ENCODE measurements around the gene DALRD3. TPM values are rescaled to one million over a fixed set of nuclear protein-coding genes. Genes with fewer than 3 reads are reported as not detected.

DALRD3 gene
- total RNA-seq, 4 donors from 2014 or later: 35.7 to 48.6 (median 43.8) TPM

DNA sequence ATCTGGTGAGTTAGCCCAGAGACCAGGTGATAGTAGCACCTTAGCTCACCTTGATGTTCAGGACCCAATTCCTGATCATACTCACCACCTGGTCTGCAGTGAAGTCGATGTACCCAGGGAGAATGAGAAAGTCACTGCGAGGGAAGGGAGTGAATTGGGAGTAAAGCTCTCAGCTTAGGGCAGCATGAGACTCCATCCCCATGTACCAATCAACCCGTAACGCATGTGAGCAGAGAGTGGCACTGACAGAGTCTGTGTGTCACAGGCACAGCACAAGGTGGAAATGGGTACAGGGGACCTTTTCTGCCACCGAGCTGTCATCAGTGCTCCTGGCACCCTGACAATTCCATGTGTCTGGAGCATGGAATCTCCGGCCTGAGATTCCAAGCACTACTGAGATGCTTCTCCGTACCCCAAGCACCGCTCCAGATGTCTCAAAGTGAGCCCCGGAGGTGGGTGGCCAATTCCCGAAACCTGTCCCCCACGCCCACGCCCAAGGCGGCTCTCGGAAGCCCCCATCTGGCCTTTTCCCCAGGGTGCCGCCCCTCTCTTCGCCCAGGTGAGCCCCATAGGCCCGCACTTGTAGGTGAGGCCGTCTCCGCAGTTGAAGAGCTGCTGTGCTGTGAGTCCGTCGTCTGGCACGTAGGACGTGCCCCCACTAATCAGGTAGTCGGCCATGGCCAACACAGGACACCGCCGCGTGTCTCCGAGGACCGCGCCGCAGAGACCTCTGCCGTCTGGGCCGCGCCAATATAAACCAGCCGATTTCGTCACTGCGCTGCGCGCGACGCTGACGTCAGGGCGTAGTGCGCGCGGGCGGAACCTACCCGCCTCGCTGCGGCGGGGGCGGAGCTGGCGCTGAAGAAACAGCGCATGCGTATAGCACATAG lies 10.5 kb upstream of the DALRD3 start, which contains the start of gene IMPDH2:
Gene IMPDH2 (minus strand): TSS at position 726 of the 890 bp plus-strand sequence. CDS start 48 bp downstream, at position 678.
- Histone ChIP-seq H3K27ac (peak within 1 kb of the TSS; percentile 90 to 99 (median 96)), H3K27me3 (no peaks in the 10 kb centered on the region), H3K4me1 (peaks cover 0 to 47% (median 10%) of the 10 kb centered on the region in 4 donors), H3K9me3 (no peaks in the 10 kb centered on the region), H3K4me3 (peak within 1 kb of the TSS; percentile 52 to 84 (median 74)), H3K36me3 (peaks cover 6 to 74% (median 18%) of the 10 kb centered on the region in 3 donors)
- peak; percentile 90 for DNase-seq (ENCODE audit: low spot score in 2 of 2)
- TF ChIP-seq POLR2A (IDR thresholded peaks at IDR 0.05) (peak; percentile 92 to 96), EP300 (IDR thresholded peaks at IDR 0.05) (peak; percentile 91 to 100)
- TF ChIP-seq, protein P1, sequence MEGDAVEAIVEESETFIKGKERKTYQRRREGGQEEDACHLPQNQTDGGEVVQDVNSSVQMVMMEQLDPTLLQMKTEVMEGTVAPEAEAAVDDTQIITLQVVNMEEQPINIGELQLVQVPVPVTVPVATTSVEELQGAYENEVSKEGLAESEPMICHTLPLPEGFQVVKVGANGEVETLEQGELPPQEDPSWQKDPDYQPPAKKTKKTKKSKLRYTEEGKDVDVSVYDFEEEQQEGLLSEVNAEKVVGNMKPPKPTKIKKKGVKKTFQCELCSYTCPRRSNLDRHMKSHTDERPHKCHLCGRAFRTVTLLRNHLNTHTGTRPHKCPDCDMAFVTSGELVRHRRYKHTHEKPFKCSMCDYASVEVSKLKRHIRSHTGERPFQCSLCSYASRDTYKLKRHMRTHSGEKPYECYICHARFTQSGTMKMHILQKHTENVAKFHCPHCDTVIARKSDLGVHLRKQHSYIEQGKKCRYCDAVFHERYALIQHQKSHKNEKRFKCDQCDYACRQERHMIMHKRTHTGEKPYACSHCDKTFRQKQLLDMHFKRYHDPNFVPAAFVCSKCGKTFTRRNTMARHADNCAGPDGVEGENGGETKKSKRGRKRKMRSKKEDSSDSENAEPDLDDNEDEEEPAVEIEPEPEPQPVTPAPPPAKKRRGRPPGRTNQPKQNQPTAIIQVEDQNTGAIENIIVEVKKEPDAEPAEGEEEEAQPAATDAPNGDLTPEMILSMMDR (IDR thresholded peaks at IDR 0.05): peak in 3 of 5 experiments; percentile 11 to 56 (median 42)
- WGBS, 2 donors: 3% methylated on average over 36 to 45 of the region's 55 CpGs

DNA sequence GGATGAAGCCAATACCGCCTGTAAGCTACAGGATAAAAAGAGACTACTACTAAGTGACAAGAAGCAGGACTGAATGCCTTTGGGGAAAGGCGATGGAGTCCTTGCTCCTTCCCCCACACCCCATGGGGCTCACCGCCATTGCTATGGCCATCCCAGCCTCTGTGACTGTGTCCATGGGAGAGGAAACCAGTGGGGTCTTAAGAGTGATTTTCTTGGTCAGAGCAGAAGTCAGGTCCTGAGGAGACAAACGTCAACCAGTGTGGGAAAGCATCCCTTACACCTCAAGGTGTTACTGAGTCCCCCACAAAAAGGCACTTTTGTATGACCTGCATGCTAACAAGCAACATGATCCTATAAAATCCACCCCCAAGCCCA lies 9.9 kb upstream of the DALRD3 start:
- no peak for DNase-seq (ENCODE audit: low spot score in 2 of 2)
- H3K27ac ChIP-seq: peak overlapping the region; percentile 90 to 99 (median 96)
- H3K4me3 ChIP-seq: peak overlapping the region; percentile 52 to 84 (median 74)
- H3K36me3 ChIP-seq: peaks cover 6 to 74% (median 18%) of the 10 kb centered on the region in 3 donors
- TF ChIP-seq, protein P1 (IDR thresholded peaks at IDR 0.05): no peak
- TF ChIP-seq EP300 (IDR thresholded peaks at IDR 0.05) (no peak), POLR2A (IDR thresholded peaks at IDR 0.05) (no peak)
- no peaks in the 10 kb centered on the region for H3K27me3 ChIP-seq
- no peaks in the 10 kb centered on the region for H3K9me3 ChIP-seq
- peaks cover 0 to 53% (median 12%) of the 10 kb centered on the region in 4 donors for H3K4me1 ChIP-seq
- WGBS, 2 donors: 79 to 80% methylated on average over 4 of the region's 4 CpGs

DNA sequence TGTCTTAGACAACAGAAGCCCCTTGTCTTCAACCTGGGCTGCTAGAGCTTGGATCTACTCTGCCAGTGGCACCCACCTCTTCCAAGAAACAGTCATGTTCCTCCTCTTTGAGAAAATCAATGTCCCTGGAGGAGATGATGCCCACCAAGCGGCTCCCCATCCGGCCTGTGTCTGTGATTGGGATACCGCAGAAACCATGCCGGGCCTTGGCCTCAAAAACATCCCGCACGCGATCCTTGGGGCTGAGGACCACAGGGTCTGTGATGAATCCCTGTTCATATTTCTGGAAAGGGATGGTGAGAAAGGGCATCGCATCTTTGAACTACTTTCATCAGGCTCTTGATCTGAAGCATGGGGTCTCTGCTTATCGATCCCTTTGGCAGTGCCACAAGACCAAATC lies 9.3 kb upstream of the DALRD3 start:
- TF ChIP-seq EP300 (IDR thresholded peaks at IDR 0.05) (peak in 1 of 2 donors; percentile 7), POLR2A (IDR thresholded peaks at IDR 0.05) (no peak)
- WGBS, 2 donors: 90 to 96% methylated on average over 9 of the region's 9 CpGs
- Histone ChIP-seq H3K4me3 (no peak overlapping the region), H3K27ac (peak overlapping the region in 3 of 4 donors; percentile 3 to 99 (median 96)), H3K36me3 (peaks cover 5 to 72% (median 13%) of the 10 kb centered on the region in 3 donors), H3K4me1 (peaks cover 0 to 56% (median 18%) of the 10 kb centered on the region in 4 donors), H3K9me3 (no peaks in the 10 kb centered on the region), H3K27me3 (no peaks in the 10 kb centered on the region)
- DNase-seq (ENCODE audit: low spot score in 2 of 2): no peak

DNA sequence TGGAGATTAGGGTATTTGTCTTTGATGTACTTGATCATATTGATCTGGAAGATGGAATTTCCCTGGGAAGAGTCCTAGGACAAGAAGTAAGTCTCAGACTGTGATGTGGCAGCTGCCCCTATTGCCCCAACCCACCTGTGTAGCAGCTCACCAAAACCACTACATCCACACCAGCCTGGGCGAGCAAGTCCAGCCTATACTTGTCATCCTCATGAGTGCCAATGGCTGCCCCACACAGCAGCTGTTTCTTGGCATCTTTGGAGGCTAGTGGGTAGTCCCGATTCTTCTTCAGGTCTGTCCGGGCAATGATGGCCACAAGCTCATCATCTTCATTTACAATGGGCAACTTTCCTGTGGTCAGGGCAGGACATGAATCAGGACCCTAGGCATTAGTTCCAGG lies 8.2 kb upstream of the DALRD3 start:
- TF ChIP-seq, protein P1 (IDR thresholded peaks at IDR 0.05): no peak
- TF ChIP-seq POLR2A (IDR thresholded peaks at IDR 0.05): no peak
- TF ChIP-seq EP300 (IDR thresholded peaks at IDR 0.05): no peak
- 86 to 94% methylated on average over 1 to 3 of the region's 3 CpGs for WGBS, 2 donors
- no peak overlapping the region for H3K4me3 ChIP-seq
- H3K4me1 ChIP-seq: peaks cover 0 to 59% (median 20%) of the 10 kb centered on the region in 4 donors
- H3K27me3 ChIP-seq: no peaks in the 10 kb centered on the region
- no peaks in the 10 kb centered on the region for H3K9me3 ChIP-seq
- DNase-seq (ENCODE audit: low spot score in 2 of 2): no peak
- H3K27ac ChIP-seq: no peak overlapping the region
- H3K36me3 ChIP-seq: peaks cover 0 to 61% (median 8%) of the 10 kb centered on the region in 3 donors

DNA sequence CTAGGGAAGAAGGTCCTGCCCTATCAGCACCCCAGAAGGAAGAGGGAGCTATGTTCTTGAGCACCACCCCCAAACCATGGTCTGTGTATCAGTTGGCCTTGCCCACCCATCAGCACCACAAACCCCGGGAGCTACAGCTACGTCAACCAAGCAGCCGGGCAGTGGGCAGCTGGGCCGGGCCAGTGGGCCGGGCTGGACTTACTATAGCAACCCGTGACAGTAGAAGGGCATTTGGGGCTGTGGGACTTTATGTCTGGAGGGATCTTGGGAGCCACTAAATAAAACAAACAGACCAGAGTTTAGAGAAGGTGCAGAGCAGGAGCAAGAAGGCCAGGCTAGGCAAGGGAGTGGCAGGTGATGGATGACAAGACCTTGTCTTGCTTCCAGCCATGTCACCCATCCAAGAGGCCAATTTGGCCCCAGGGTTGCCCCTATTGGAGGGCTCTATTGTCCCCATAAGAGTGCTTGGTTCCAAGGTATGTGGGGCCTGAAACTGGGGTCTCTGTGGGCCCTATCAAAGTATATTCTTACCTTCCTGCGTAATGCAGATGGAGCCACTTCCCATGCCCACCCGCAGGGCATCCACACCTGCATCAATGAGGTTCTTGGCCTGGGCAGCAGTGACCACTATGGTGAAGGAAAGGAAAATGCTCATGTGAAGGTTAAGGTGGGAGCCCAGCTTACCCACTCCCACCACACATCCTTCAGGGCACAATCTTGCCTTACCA lies 7.6 kb upstream of the DALRD3 start:
- no peaks in the 10 kb centered on the region for H3K27me3 ChIP-seq
- H3K9me3 ChIP-seq: no peaks in the 10 kb centered on the region
- 78 to 85% methylated on average over 8 of the region's 8 CpGs for WGBS, 2 donors
- no peak overlapping the region for H3K27ac ChIP-seq
- peaks cover 0 to 59% (median 20%) of the 10 kb centered on the region in 4 donors for H3K4me1 ChIP-seq
- peaks cover 0 to 56% (median 8%) of the 10 kb centered on the region in 3 donors for H3K36me3 ChIP-seq
- no peak overlapping the region for H3K4me3 ChIP-seq
- no peak for TF ChIP-seq EP300 (IDR thresholded peaks at IDR 0.05)
- no peak for TF ChIP-seq POLR2A (IDR thresholded peaks at IDR 0.05)
- TF ChIP-seq, protein P1 (IDR thresholded peaks at IDR 0.05): no peak
- DNase-seq (ENCODE audit: low spot score in 2 of 2): no peak
